Ishikawa (cell line): ENCODE results near the gene CAVIN2.

Source experiments
- CEBPB ChIP-seq: IDR thresholded peaks from 2 replicates; pipeline ENCODE4 v1.6.1; 2012
- CREB1 ChIP-seq: IDR thresholded peaks from 2 replicates; pipeline ENCODE4 v1.6.1; 2012; ENCODE audit warnings: low read depth
- EGR1 ChIP-seq: IDR thresholded peaks from 2 replicates; pipeline ENCODE4 v1.6.1; 2012
- EP300 ChIP-seq: IDR thresholded peaks from 2 replicates; pipeline ENCODE4 v1.6.1; 2012; ENCODE audit warnings: borderline replicate concordance
- FOXM1 ChIP-seq: IDR thresholded peaks from 2 replicates; pipeline ENCODE4 v1.6.1; 2012; ENCODE audit warnings: low read depth, borderline replicate concordance
- NFIC ChIP-seq: IDR thresholded peaks from 2 replicates; pipeline ENCODE4 v1.6.1; 2012
- RAD21 ChIP-seq: IDR thresholded peaks from 2 replicates; pipeline ENCODE4 v1.6.1; 2012; ENCODE audit warnings: low read depth
- TAF1 ChIP-seq: IDR thresholded peaks from 2 replicates; pipeline ENCODE4 v1.6.1; 2012; ENCODE audit warnings: low read depth, mild to moderate bottlenecking
- TCF12 ChIP-seq: IDR thresholded peaks from 2 replicates; pipeline ENCODE4 v1.6.1; 2012; ENCODE audit warnings: low read depth
- TEAD4 ChIP-seq: IDR thresholded peaks from 2 replicates; pipeline ENCODE4 v1.6.1; 2012
- YY1 ChIP-seq: IDR thresholded peaks from 2 replicates; pipeline ENCODE4 v1.6.1; 2012; ENCODE audit warnings: low read depth
- ZBTB7A ChIP-seq: IDR thresholded peaks from 2 replicates; pipeline ENCODE4 v1.6.1; 2012; ENCODE audit warnings: low read depth
- TF ChIP-seq, protein P1 (sequence below): IDR thresholded peaks from 2 replicates; pipeline ENCODE4 v1.6.1; 2012
- TF ChIP-seq, protein P2 (sequence below): IDR thresholded peaks from 2 replicates; pipeline ENCODE4 v1.6.1; 2012; ENCODE audit warnings: low read depth, mild to moderate bottlenecking
- TF ChIP-seq, protein P3 (sequence below): IDR thresholded peaks from 2 replicates; pipeline ENCODE4 v1.6.1; 2012

Gene CAVIN2

DNA sequence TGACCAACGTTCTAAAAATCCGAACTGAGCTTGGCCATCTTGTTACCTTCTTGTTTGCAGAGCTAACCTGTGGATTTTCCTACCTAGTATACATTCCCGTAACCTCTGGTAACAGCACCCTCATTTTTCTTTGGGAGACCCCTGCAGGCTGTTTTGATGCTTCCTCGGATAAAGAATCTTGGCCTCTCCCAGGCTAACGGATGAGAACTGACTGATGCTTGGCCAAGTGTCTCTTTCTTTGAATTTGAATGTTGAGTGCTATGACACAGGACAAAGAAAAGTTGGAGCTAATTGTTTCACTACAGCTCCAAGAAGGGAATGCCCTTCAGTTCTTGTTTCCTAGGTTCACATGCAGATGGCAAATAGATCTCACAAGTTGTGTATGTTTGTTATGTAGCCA, 19.3 kb upstream of the CAVIN2 start:
- no peak for TF ChIP-seq RAD21
- TF ChIP-seq, protein P1, sequence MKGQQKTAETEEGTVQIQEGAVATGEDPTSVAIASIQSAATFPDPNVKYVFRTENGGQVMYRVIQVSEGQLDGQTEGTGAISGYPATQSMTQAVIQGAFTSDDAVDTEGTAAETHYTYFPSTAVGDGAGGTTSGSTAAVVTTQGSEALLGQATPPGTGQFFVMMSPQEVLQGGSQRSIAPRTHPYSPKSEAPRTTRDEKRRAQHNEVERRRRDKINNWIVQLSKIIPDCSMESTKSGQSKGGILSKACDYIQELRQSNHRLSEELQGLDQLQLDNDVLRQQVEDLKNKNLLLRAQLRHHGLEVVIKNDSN, result no peak
- TF ChIP-seq TEAD4, result no peak
- TF ChIP-seq FOXM1, result no peak
- TF ChIP-seq TCF12, result no peak
- no peak for TF ChIP-seq YY1
- TF ChIP-seq TAF1, result no peak
- TF ChIP-seq ZBTB7A, result no peak
- TF ChIP-seq NFIC, result no peak
- TF ChIP-seq, protein P2, sequence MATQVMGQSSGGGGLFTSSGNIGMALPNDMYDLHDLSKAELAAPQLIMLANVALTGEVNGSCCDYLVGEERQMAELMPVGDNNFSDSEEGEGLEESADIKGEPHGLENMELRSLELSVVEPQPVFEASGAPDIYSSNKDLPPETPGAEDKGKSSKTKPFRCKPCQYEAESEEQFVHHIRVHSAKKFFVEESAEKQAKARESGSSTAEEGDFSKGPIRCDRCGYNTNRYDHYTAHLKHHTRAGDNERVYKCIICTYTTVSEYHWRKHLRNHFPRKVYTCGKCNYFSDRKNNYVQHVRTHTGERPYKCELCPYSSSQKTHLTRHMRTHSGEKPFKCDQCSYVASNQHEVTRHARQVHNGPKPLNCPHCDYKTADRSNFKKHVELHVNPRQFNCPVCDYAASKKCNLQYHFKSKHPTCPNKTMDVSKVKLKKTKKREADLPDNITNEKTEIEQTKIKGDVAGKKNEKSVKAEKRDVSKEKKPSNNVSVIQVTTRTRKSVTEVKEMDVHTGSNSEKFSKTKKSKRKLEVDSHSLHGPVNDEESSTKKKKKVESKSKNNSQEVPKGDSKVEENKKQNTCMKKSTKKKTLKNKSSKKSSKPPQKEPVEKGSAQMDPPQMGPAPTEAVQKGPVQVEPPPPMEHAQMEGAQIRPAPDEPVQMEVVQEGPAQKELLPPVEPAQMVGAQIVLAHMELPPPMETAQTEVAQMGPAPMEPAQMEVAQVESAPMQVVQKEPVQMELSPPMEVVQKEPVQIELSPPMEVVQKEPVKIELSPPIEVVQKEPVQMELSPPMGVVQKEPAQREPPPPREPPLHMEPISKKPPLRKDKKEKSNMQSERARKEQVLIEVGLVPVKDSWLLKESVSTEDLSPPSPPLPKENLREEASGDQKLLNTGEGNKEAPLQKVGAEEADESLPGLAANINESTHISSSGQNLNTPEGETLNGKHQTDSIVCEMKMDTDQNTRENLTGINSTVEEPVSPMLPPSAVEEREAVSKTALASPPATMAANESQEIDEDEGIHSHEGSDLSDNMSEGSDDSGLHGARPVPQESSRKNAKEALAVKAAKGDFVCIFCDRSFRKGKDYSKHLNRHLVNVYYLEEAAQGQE, result no peak
- no peak for TF ChIP-seq CREB1
- TF ChIP-seq EGR1, result no peak
- no peak for TF ChIP-seq CEBPB
- TF ChIP-seq EP300, result no peak
- TF ChIP-seq, protein P3, sequence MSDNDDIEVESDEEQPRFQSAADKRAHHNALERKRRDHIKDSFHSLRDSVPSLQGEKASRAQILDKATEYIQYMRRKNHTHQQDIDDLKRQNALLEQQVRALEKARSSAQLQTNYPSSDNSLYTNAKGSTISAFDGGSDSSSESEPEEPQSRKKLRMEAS, result no peak

DNA sequence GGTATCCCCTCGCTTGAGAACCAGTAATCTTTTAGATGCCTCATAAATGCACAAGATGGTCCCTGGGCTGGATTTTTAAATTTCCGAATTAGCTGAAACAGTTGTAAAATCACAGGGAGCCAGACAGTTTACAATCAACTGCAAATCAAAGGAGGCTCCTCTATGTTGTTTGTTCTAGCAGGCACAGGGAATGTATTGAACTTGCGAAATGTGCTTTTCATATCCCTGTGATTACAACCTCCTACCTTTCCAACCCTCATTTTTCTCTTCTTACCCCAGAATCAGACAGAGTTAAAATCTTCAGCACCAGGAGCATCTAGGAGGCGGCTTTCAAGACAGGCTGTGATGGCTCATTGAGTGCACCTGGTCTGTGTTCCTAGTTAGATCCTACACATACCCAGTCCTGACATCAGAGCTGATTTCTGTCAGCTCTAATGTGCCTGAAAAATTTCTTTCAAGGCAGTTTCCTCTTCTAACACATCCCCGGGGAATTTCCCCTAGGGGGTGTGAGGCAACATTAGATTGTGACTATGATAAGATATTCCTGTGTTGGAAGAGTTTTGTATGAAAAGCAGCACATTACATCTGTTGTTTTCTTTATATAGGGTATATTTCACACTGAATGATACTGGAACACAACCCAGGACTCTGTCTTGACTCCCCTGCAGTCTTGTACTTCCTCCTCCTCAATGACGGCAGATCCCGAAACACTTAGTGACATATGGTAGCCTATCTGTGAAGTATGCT, 17.9 kb upstream of the CAVIN2 start:
- TF ChIP-seq YY1 (no peak), TAF1 (no peak), FOXM1 (no peak)

DNA sequence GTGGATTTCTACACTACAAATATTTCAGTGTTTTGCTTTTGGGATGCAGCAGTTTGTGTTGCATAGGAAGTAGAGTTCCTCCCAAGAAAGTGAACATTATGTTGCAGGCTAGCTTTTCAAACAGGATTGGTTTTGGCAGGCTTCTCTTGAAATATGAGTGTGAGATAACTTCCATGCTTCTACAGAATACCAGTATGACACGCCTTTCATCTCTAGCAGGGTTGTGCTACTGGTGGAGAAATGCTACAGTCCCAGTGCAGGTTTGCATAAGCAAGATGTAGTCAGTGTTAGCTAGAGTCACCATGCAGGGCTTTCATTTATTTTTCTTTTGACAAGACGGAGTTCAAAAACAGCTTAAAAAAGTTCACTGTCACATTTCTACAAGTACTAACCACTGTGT, 17.1 kb upstream of the CAVIN2 start:
- TF ChIP-seq, protein P1, result no peak

DNA sequence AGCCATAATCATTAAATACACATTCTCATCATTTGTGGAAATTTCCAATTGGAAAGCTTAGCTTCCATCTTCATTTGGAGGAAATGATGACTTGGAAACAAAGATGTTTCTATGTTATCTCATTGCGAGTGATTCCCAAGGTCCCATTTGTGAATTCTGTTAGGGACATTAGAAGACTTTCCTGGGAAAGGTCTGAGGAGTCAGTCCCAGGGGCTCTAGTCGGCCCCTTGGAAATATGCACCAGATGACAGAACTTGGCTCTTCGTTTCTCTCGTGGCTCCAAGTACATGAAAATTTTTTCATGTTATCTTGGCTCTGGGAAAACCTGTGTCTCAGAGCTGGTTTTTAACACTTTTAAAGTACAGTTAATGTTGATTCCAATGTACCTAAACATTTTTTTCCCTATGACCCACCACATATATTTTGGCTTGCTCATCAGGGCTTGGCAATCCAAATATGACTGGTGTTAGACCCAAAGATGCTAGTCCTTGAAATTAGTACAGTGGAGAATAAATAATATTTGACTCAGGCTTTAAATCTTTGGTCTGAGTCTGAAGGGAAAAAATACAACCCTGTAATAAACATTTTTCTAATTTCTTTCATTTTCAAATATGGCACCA, 15.4 kb upstream of the CAVIN2 start:
- no peak for TF ChIP-seq FOXM1
- no peak for TF ChIP-seq TCF12
- TF ChIP-seq TAF1, result no peak
- TF ChIP-seq RAD21, result no peak
- no peak for TF ChIP-seq YY1
- TF ChIP-seq, protein P3, result no peak
- TF ChIP-seq CEBPB, result no peak
- TF ChIP-seq CREB1, result no peak
- TF ChIP-seq, protein P1, result no peak
- no peak for TF ChIP-seq NFIC
- TF ChIP-seq EGR1, result no peak
- no peak for TF ChIP-seq TEAD4
- TF ChIP-seq EP300, result no peak

DNA sequence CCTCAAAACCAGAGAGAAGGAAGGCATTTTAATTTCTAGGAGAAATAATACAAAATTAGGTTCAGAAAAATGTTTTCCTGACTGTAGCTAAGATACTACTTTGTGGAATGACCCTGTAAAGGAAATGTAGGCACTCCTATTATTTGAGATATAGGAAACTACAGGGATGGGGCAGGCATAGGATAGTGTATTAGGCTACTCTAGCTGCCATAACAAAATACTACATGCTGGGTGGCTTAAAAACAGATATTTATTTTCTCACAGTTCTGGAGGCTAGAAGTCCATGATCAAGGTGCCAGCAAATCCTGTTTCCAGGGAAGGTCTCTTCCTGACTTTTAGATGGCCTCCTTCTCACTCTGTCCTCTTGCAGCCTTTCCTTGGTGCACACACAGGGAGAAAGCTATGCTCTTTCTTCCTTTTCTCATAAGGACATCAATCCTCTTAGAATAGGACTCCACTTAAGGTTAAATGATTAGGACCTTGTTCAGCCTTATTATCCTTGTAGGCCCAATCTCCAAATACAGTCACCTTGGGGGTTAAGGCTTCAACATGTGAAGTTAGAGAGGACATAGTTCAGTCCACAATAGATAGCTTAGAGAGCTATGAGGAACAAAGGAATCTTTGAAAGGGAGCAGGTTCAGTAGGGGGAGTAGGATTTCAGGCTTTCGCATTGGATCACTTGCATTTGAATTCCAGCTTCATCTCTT, 14.0 kb upstream of the CAVIN2 start:
- TF ChIP-seq EP300 (no peak), TCF12 (no peak), TAF1 (no peak), EGR1 (no peak), CREB1 (no peak), FOXM1 (no peak), YY1 (no peak), CEBPB (no peak), TEAD4 (no peak), RAD21 (no peak), ZBTB7A (no peak), NFIC (no peak)
- TF ChIP-seq, protein P3, result no peak
- TF ChIP-seq, protein P2, result no peak
- TF ChIP-seq, protein P1, result no peak
